ENCODE results near the gene CORO2B. TPM values are rescaled to one million over a fixed set of nuclear protein-coding genes. Genes with fewer than 3 reads are reported as not detected.
"Not testable (repeated sequence)": the region's sequence is repeated elsewhere in the genome, so short reads cannot be mapped to it uniquely, and the experiment has no call there.

CORO2B gene
- polyA plus RNA-seq, 3 donors, result 0.03 TPM; not detected in 2

DNA sequence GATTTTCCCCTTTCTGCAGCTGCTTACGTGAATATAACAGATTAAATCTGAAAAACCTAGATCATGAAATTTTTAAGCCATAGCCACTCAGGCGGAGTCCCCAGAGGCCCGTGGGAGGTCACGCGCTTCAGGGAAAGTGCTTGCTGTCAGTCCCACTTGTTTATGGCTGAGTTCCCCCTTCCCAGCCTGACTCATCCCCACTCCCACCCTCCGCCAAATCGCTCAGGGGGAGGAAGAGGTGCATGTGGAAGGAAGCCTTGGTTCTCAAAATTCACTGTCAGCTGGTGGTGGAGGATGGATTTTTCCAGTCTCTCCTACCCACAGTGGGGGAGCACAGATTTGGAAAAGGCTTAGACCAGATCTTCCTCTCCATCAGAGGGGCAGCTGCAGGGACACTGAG is 67.4 kb downstream of the CORO2B start:
- Histone ChIP-seq H3K27me3 (ENCODE audit: control insufficient read depth in 2 of 2, insufficient read depth in 2 of 2, low read length in 2 of 2) (no peaks in the 10 kb centered on the region), H3K79me2 (ENCODE audit: insufficient read depth, low read length) (no peaks in the 10 kb centered on the region), H3K36me3 (replicated peaks in 1 of 2; ENCODE audit: control insufficient read depth in 1 of 2, insufficient read depth in 2 of 2, low read length in 2 of 2) (no peaks in the 10 kb centered on the region), H4K20me1 (ENCODE audit: insufficient read depth, low read length) (no peaks in the 10 kb centered on the region), H3K9ac (ENCODE audit: insufficient read depth, low read length, poor library complexity, severe bottlenecking) (no peak overlapping the region), H3K4me1 (ENCODE audit: control insufficient read depth in 1 of 2, insufficient read depth in 2 of 2, low read length in 2 of 2) (no peaks in the 10 kb centered on the region), H3K4me3 (replicated peaks in 1 of 3; ENCODE audit: low read depth in 2 of 3, low read length in 3 of 3) (no peak overlapping the region), H3K4me2 (replicated peaks; ENCODE audit: extremely low read depth, low read length, poor library complexity, severe bottlenecking) (no peak overlapping the region), H3K9me3 (replicated peaks in 1 of 2; ENCODE audit: control insufficient read depth in 1 of 2, insufficient read depth in 1 of 2, low read length in 2 of 2) (no peaks in the 10 kb centered on the region), H3K27ac (ENCODE audit: low read depth in 1 of 2, low read length in 2 of 2) (no peak overlapping the region), H2AFZ (ENCODE audit: insufficient read depth, low read depth, low read length, poor library complexity, severe bottlenecking) (no peak overlapping the region)
- 80% methylated on average over 2 of the region's 7 CpGs for WGBS (ENCODE audit: insufficient coverage)
- TF ChIP-seq CTCF (IDR thresholded peaks at IDR 0.05), result no peak
- H3K9me3 Mint-ChIP-seq, result peaks cover 0 to 3% (median 0%) of the 10 kb centered on the region in 7 donors
- intact Hi-C loops (cut with micrococcal nuclease), result no loop called here
- H3K4me3 Mint-ChIP-seq, result no peak overlapping the region
- no peaks in the 10 kb centered on the region for H3K36me3 Mint-ChIP-seq
- no peak for DNase-seq
- H3K4me1 Mint-ChIP-seq, result no peaks in the 10 kb centered on the region
- H3K27ac Mint-ChIP-seq, result no peak overlapping the region
- H3K27me3 Mint-ChIP-seq (ENCODE audit: low read depth in 3 of 3), result peaks cover 0 to 4% (median 3%) of the 10 kb centered on the region in 3 donors

DNA sequence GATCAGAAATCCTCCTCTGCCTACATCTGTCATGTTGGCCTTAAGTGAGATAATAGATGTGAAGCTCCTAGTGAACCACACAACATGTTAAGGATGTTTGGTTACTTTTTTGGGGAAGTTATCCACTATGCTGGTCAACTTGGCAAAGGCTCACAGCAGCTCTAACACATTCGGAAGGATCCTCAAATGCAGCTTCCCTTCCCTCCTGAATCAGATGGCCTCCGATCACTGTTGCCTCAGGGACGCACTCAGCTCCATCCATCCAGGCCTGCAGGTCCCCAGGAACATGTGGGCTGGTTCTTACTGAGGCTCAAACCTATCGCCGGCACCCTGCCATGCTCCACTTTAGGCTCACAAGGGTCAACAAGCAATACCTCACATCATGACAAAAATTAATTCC is 67.9 kb downstream of the CORO2B start:
- intact Hi-C loops (cut with micrococcal nuclease), result no loop called here
- Histone ChIP-seq H3K36me3 (replicated peaks in 1 of 2; ENCODE audit: control insufficient read depth in 1 of 2, insufficient read depth in 2 of 2, low read length in 2 of 2) (no peaks in the 10 kb centered on the region), H3K27ac (ENCODE audit: low read depth in 1 of 2, low read length in 2 of 2) (no peak overlapping the region), H4K20me1 (ENCODE audit: insufficient read depth, low read length) (no peaks in the 10 kb centered on the region), H3K4me3 (replicated peaks in 1 of 3; ENCODE audit: low read depth in 2 of 3, low read length in 3 of 3) (no peak overlapping the region), H3K4me2 (replicated peaks; ENCODE audit: extremely low read depth, low read length, poor library complexity, severe bottlenecking) (no peak overlapping the region), H3K4me1 (ENCODE audit: control insufficient read depth in 1 of 2, insufficient read depth in 2 of 2, low read length in 2 of 2) (no peaks in the 10 kb centered on the region), H3K27me3 (ENCODE audit: control insufficient read depth in 2 of 2, insufficient read depth in 2 of 2, low read length in 2 of 2) (no peaks in the 10 kb centered on the region), H2AFZ (ENCODE audit: insufficient read depth, low read depth, low read length, poor library complexity, severe bottlenecking) (no peak overlapping the region), H3K9me3 (replicated peaks in 1 of 2; ENCODE audit: control insufficient read depth in 1 of 2, insufficient read depth in 1 of 2, low read length in 2 of 2) (no peaks in the 10 kb centered on the region), H3K79me2 (ENCODE audit: insufficient read depth, low read length) (no peaks in the 10 kb centered on the region), H3K9ac (ENCODE audit: insufficient read depth, low read length, poor library complexity, severe bottlenecking) (no peak overlapping the region)
- no peak for DNase-seq
- no peak for TF ChIP-seq CTCF (IDR thresholded peaks at IDR 0.05)
- H3K27ac Mint-ChIP-seq, result no peak overlapping the region
- WGBS (ENCODE audit: insufficient coverage), result 31% methylated on average over 3 of the region's 5 CpGs
- no peak overlapping the region for H3K4me3 Mint-ChIP-seq
- no peaks in the 10 kb centered on the region for H3K4me1 Mint-ChIP-seq
- H3K36me3 Mint-ChIP-seq, result no peaks in the 10 kb centered on the region
- peaks cover 0 to 3% (median 0%) of the 10 kb centered on the region in 7 donors for H3K9me3 Mint-ChIP-seq
- peaks cover 0 to 5% (median 3%) of the 10 kb centered on the region in 3 donors for H3K27me3 Mint-ChIP-seq (ENCODE audit: low read depth in 3 of 3)

GRCh38 chr15:68647361-68647760 is 68.6 kb downstream of the CORO2B start:
- H3K4me3 ChIP-seq (replicated peaks in 1 of 3; ENCODE audit: low read depth in 2 of 3, low read length in 3 of 3); DNase-seq; H3K27ac ChIP-seq (ENCODE audit: low read depth in 1 of 2, low read length in 2 of 2); H3K27me3 Mint-ChIP-seq (ENCODE audit: low read depth in 3 of 3); H3K4me1 ChIP-seq (ENCODE audit: control insufficient read depth in 1 of 2, insufficient read depth in 2 of 2, low read length in 2 of 2); H2AFZ ChIP-seq (ENCODE audit: insufficient read depth, low read depth, low read length, poor library complexity, severe bottlenecking); H3K4me2 ChIP-seq (replicated peaks; ENCODE audit: extremely low read depth, low read length, poor library complexity, severe bottlenecking); H3K9ac ChIP-seq (ENCODE audit: insufficient read depth, low read length, poor library complexity, severe bottlenecking); H3K9me3 Mint-ChIP-seq; H4K20me1 ChIP-seq (ENCODE audit: insufficient read depth, low read length); H3K27me3 ChIP-seq (ENCODE audit: control insufficient read depth in 2 of 2, insufficient read depth in 2 of 2, low read length in 2 of 2); H3K9me3 ChIP-seq (replicated peaks in 1 of 2; ENCODE audit: control insufficient read depth in 1 of 2, insufficient read depth in 1 of 2, low read length in 2 of 2); H3K4me1 Mint-ChIP-seq; H3K27ac Mint-ChIP-seq; H3K36me3 Mint-ChIP-seq; H3K79me2 ChIP-seq (ENCODE audit: insufficient read depth, low read length); intact Hi-C loops (cut with micrococcal nuclease); H3K36me3 ChIP-seq (replicated peaks in 1 of 2; ENCODE audit: control insufficient read depth in 1 of 2, insufficient read depth in 2 of 2, low read length in 2 of 2); H3K4me3 Mint-ChIP-seq: not testable (repeated sequence)
- WGBS (ENCODE audit: insufficient coverage), result 100% methylated on average over 4 of the region's 13 CpGs

Data from CD14-positive monocyte (primary cell).